CD14-positive monocyte (primary cell): ENCODE data around the gene GNS. TPM values are rescaled to one million over a fixed set of nuclear protein-coding genes. Genes with fewer than 3 reads are reported as not detected.

ENCODE experiments used
- DNase-seq, 3 donors: peaks; one replicate each; pipeline ENCODE4 v3.0.0-alpha.2; 2011 to 2022
- H2AFZ ChIP-seq: 2 replicates; pipeline ENCODE4 v1.6.0; 2012; ENCODE audit warnings: mild to moderate bottlenecking, low read depth, low read length, inconsistent platforms; ENCODE audit not compliant: insufficient read depth, poor library complexity, severe bottlenecking
- H3K27ac ChIP-seq, 2 donors: 1 replicate in 1 of 2; 2 replicates in 1 of 2; pipeline ENCODE4 v1.5.1; 2012 to 2013; ENCODE audit warnings: low read length in 2 of 2, control low read depth in 1 of 2, inconsistent platforms in 1 of 2, low read depth in 1 of 2, mild to moderate bottlenecking in 1 of 2
- H3K27me3 ChIP-seq, 2 donors: one replicate each; pipeline versions ENCODE4 v1.6.0 to v1.6.1; 2011 to 2013; ENCODE audit warnings: low read length in 2 of 2; ENCODE audit not compliant: control insufficient read depth in 2 of 2, insufficient read depth in 2 of 2
- H3K36me3 ChIP-seq, 2 donors: replicated peaks in 1 of 2; 1 replicate in 1 of 2; 2 replicates in 1 of 2; pipeline versions ENCODE4 v1.5.1 to v1.6.1; 2012 to 2013; ENCODE audit warnings: low read length in 2 of 2, control low read depth in 1 of 2, inconsistent platforms in 1 of 2, mild to moderate bottlenecking in 1 of 2; ENCODE audit not compliant: insufficient read depth in 2 of 2, control insufficient read depth in 1 of 2
- H3K4me1 ChIP-seq, 2 donors: 1 replicate in 1 of 2; 2 replicates in 1 of 2; pipeline versions ENCODE4 v1.5.1 to v1.6.1; 2012 to 2013; ENCODE audit warnings: low read length in 2 of 2, control low read depth in 1 of 2, inconsistent platforms in 1 of 2, mild to moderate bottlenecking in 1 of 2, moderate library complexity in 1 of 2; ENCODE audit not compliant: insufficient read depth in 2 of 2, control insufficient read depth in 1 of 2
- H3K4me2 ChIP-seq: replicated peaks from 2 replicates; pipeline ENCODE3; 2012; ENCODE audit warnings: low read length, moderate library complexity, mild to moderate bottlenecking; ENCODE audit not compliant: poor library complexity, severe bottlenecking; ENCODE audit errors: extremely low read depth
- H3K4me3 ChIP-seq, 3 experiments: fragments of 200-600 bp in 1 of 3; sonication (generic) in 1 of 3; replicated peaks in 1 of 3; 1 replicate in 2 of 3; 2 replicates in 1 of 3; pipeline ENCODE4 v1.5.1; 2011 to 2013; ENCODE audit warnings: low read length in 3 of 3, mild to moderate bottlenecking in 3 of 3, control low read depth in 2 of 3, low read depth in 2 of 3, inconsistent platforms in 1 of 3, moderate library complexity in 1 of 3
- H3K79me2 ChIP-seq: 2 replicates; pipeline ENCODE4 v1.6.0; 2012; ENCODE audit warnings: mild to moderate bottlenecking, control low read depth, inconsistent platforms, low read length, moderate library complexity; ENCODE audit not compliant: insufficient read depth
- H3K9ac ChIP-seq: 2 replicates; pipeline ENCODE4 v1.6.0; 2017; ENCODE audit warnings: low read length, mild to moderate bottlenecking; ENCODE audit not compliant: insufficient read depth, poor library complexity, severe bottlenecking
- H3K9me3 ChIP-seq, 2 donors: replicated peaks in 1 of 2; 1 replicate in 1 of 2; 2 replicates in 1 of 2; pipeline versions ENCODE4 v1.5.1 to v1.6.1; 2012 to 2013; ENCODE audit warnings: low read length in 2 of 2, control low read depth in 1 of 2; ENCODE audit not compliant: control insufficient read depth in 1 of 2, insufficient read depth in 1 of 2
- H4K20me1 ChIP-seq: 2 replicates; pipeline ENCODE4 v1.6.0; 2012; ENCODE audit warnings: mild to moderate bottlenecking, low read length, control low read depth, moderate library complexity; ENCODE audit not compliant: insufficient read depth
- H3K27ac Mint-ChIP-seq, 7 donors: one replicate each; pipeline ENCODE4 v1.8.0; 2020; ENCODE audit warnings: mild to moderate bottlenecking in 7 of 7, mixed read lengths in 7 of 7, moderate library complexity in 6 of 7, inconsistent platforms in 2 of 7
- H3K27me3 Mint-ChIP-seq, 3 donors: one replicate each; pipeline ENCODE4 v1.8.0; 2021 to 2022; ENCODE audit warnings: low read depth in 3 of 3, mild to moderate bottlenecking in 3 of 3, mixed read lengths in 3 of 3, moderate library complexity in 3 of 3, inconsistent platforms in 1 of 3
- H3K36me3 Mint-ChIP-seq, 2 donors: one replicate each; pipeline ENCODE4 v1.8.0; 2020; ENCODE audit warnings: mixed read lengths in 2 of 2, inconsistent platforms in 1 of 2, mild to moderate bottlenecking in 1 of 2
- H3K4me1 Mint-ChIP-seq: one replicate; pipeline ENCODE4 v1.8.0; 2020; ENCODE audit warnings: mild to moderate bottlenecking, mixed read lengths
- H3K4me3 Mint-ChIP-seq, 2 donors: one replicate each; pipeline ENCODE4 v1.8.0; 2020; ENCODE audit warnings: mild to moderate bottlenecking in 2 of 2, mixed read lengths in 2 of 2, moderate library complexity in 1 of 2
- H3K9me3 Mint-ChIP-seq, 7 donors: one replicate each; pipeline ENCODE4 v1.8.0; 2020 to 2022; ENCODE audit warnings: mixed read lengths in 7 of 7, mild to moderate bottlenecking in 6 of 7, moderate library complexity in 6 of 7, inconsistent platforms in 2 of 7
- CTCF ChIP-seq: fragments of 200-600 bp; IDR thresholded peaks from one replicate; pipeline ENCODE4 v1.8.0; 2022; ENCODE audit warnings: antibody characterized with exemption, mild to moderate bottlenecking
- WGBS: methylation state at CpG from one replicate; pipeline ENCODE4 v1.1.5; 2013; ENCODE audit warnings: missing lambda C conversion rate; ENCODE audit not compliant: insufficient coverage; 5-methylcytosine and 5-hydroxymethylcytosine counted together
- intact Hi-C, 2 donors: fragments of 100-400 bp; cut with micrococcal nuclease; formaldehyde crosslinking; loops; one replicate each; pipeline versions ENCODE4 v1.15.0 to v1.15.1; 2023
- polyA plus RNA-seq, 3 donors: library from polyadenylated mRNA; depleted of rRNA in 1 of 3; unstranded in 2 of 3; stranded (reverse) in 1 of 3; fragments of 300-500 nt in 2 of 3; fragments of >200 nt in 1 of 3; fragmentation: Illumina TruSeq in 2 of 3; gene quantifications; 1 replicate in 2 of 3; 2 replicates in 1 of 3; pipeline ENCODE4 v1.2.3, GENCODE V29; 2012 to 2021

GNS gene
- polyA plus RNA-seq, 3 donors = 103 to 274 (median 203) TPM

- peak overlapping the region; percentile 48 for H3K4me2 ChIP-seq
- peak overlapping the region; percentile 16 to 49 for H3K27ac ChIP-seq
- H3K4me3 ChIP-seq = peak overlapping the region in 1 of 3 experiments; percentile 19
- H3K27ac Mint-ChIP-seq = peak overlapping the region; percentile 9 to 88 (median 82)
- DNase-seq = no peak
- peaks cover 4 to 18% of the 10 kb centered on the region in 2 donors for H3K36me3 ChIP-seq
- TF ChIP-seq CTCF = no peak
- peaks cover 87% of the 10 kb centered on the region for H3K4me1 Mint-ChIP-seq
- peaks cover 100% of the 10 kb centered on the region for H3K79me2 ChIP-seq
- peaks cover 0 to 3% (median 0%) of the 10 kb centered on the region in 7 donors for H3K9me3 Mint-ChIP-seq
- 72% methylated on average over 2 of the region's 9 CpGs for WGBS
- peak overlapping the region in 1 of 2 donors; percentile 64 for H3K4me3 Mint-ChIP-seq
- peaks cover 100% of the 10 kb centered on the region for H4K20me1 ChIP-seq
- no peak overlapping the region for H3K9ac ChIP-seq
- no peaks in the 10 kb centered on the region for H3K9me3 ChIP-seq
- no peak overlapping the region for H2AFZ ChIP-seq
- peaks cover 91 to 97% of the 10 kb centered on the region in 2 donors for H3K4me1 ChIP-seq
- H3K36me3 Mint-ChIP-seq = peaks cover 17 to 30% of the 10 kb centered on the region in 2 donors
- intact Hi-C loops = loop anchor here in 1 of 2 donors (5.0 kb wide), 1 partner anchor 61 kb away; the partner anchor contains the start of gene RASSF3
- peaks cover 0 to 4% (median 0%) of the 10 kb centered on the region in 3 donors for H3K27me3 Mint-ChIP-seq
- no peaks in the 10 kb centered on the region for H3K27me3 ChIP-seq
These were observed 85.6 kb downstream of the GNS start for GRCh38 chr12:64673490-64674169.

- peaks cover 4 to 12% of the 10 kb centered on the region in 2 donors for H3K36me3 ChIP-seq
- H3K79me2 ChIP-seq = peaks cover 100% of the 10 kb centered on the region
- peak overlapping the region; percentile 45 to 49 for H3K27ac ChIP-seq
- no peak for TF ChIP-seq CTCF
- H3K9ac ChIP-seq = no peak overlapping the region
- Mint-ChIP-seq H3K4me3 (peak overlapping the region; percentile 27 to 64), H3K4me1 (peaks cover 87% of the 10 kb centered on the region), H3K36me3 (peaks cover 17 to 33% of the 10 kb centered on the region in 2 donors), H3K27me3 (peaks cover 0 to 4% (median 0%) of the 10 kb centered on the region in 3 donors), H3K9me3 (peaks cover 0 to 3% (median 0%) of the 10 kb centered on the region in 7 donors), H3K27ac (peak overlapping the region; percentile 71 to 88 (median 85))
- intact Hi-C loops = loop anchor here in 1 of 2 donors (5.0 kb wide), 1 partner anchor 61 kb away; the partner anchor contains the start of gene RASSF3
- peak overlapping the region; percentile 48 for H3K4me2 ChIP-seq
- peaks cover 91 to 97% of the 10 kb centered on the region in 2 donors for H3K4me1 ChIP-seq
- 0% methylated on average over 4 of the region's 8 CpGs for WGBS
- no peaks in the 10 kb centered on the region for H3K27me3 ChIP-seq
- no peaks in the 10 kb centered on the region for H3K9me3 ChIP-seq
- H2AFZ ChIP-seq = no peak overlapping the region
- peak overlapping the region in 1 of 3 experiments; percentile 19 for H3K4me3 ChIP-seq
- peak; percentile 25 to 35 (median 27) for DNase-seq
- peaks cover 100% of the 10 kb centered on the region for H4K20me1 ChIP-seq
These were observed 86.2 kb downstream of the GNS start for GRCh38 chr12:64672925-64673409.
